Fibroblast of the conjunctiva (primary cell): Measurements from ENCODE around the gene ANXA6.

Experiments
- DNase-seq: peaks from one replicate; pipeline ENCODE4 v3.0.0-alpha.2; 2010; ENCODE audit warnings: low read depth

The ANXA6 gene

GRCh38 chr5:151101746-151102145 lies 55.8 kb downstream of the ANXA6 start:
- DNase-seq: no peak

GRCh38 chr5:151101151-151101550 lies 56.4 kb downstream of the ANXA6 start:
- DNase-seq: no peak

GRCh38 chr5:151100681-151101080 lies 56.9 kb downstream of the ANXA6 start:
- no peak for DNase-seq

GRCh38 chr5:151098768-151099121 lies 58.8 kb downstream of the ANXA6 start:
- DNase-seq: no peak

- no peak for DNase-seq
These were observed 59.5 kb downstream of the ANXA6 start for GRCh38 chr5:151097820-151098767.

GRCh38 chr5:151097061-151097460 lies 60.5 kb downstream of the ANXA6 start:
- no peak for DNase-seq

- DNase-seq: no peak
These were observed 61.6 kb downstream of the ANXA6 start for GRCh38 chr5:151096001-151096373.

- no peak for DNase-seq
These were observed 62.1 kb downstream of the ANXA6 start for GRCh38 chr5:151095341-151096000.

GRCh38 chr5:151094852-151095245 lies 62.7 kb downstream of the ANXA6 start:
- peak; percentile 35 for DNase-seq

GRCh38 chr5:151094030-151094851 lies 63.3 kb downstream of the ANXA6 start:
- no peak for DNase-seq

GRCh38 chr5:151093476-151093889 lies 64.1 kb downstream of the ANXA6 start:
- peak; percentile 91 for DNase-seq

- DNase-seq: peak; percentile 56
These were observed 64.8 kb downstream of the ANXA6 start for GRCh38 chr5:151092762-151093161.

GRCh38 chr5:151089726-151090125 lies 67.9 kb downstream of the ANXA6 start:
- no peak for DNase-seq

- no peak for DNase-seq
These were observed 68.6 kb downstream of the ANXA6 start for GRCh38 chr5:151088986-151089385.

- no peak for DNase-seq
These were observed 70.1 kb downstream of the ANXA6 start for GRCh38 chr5:151087486-151087885.

- DNase-seq: no peak
These were observed 70.6 kb downstream of the ANXA6 start for GRCh38 chr5:151086905-151087360.

GRCh38 chr5:151086192-151086869 lies 71.2 kb downstream of the ANXA6 start:
- no peak for DNase-seq

- no peak for DNase-seq
These were observed 72.0 kb downstream of the ANXA6 start for GRCh38 chr5:151085517-151086041.

- no peak for DNase-seq
These were observed 73.2 kb downstream of the ANXA6 start for GRCh38 chr5:151084363-151084762.

GRCh38 chr5:151083081-151083676 lies 74.4 kb downstream of the ANXA6 start:
- DNase-seq: no peak

- no peak for DNase-seq
These were observed 75.2 kb downstream of the ANXA6 start for GRCh38 chr5:151082282-151082902.
